A673 (cell line): ENCODE measurements around the gene PGLYRP1. TPM values are rescaled to one million over a fixed set of nuclear protein-coding genes. Genes with fewer than 3 reads are reported as not detected.

Experiments
- BruUV-seq: library from RNA; stranded (reverse); fragments of 400-500 nt; replicated peaks from 2 replicates; lab custom pipeline; 2021; lab: Mats Ljungman, UMichigan
- CTCF ChIA-PET: fragments of 300-600 bp; sonication (Branson Sonifier 250); formaldehyde crosslinking; loops from one replicate; lab custom pipeline; 2022; ENCODE audit warnings: antibody characterized with exemption; lab: Charles Lee
- POLR2A ChIA-PET: fragments of 300-600 bp; sonication (Branson Sonifier 250); formaldehyde crosslinking; loops from one replicate; lab custom pipeline; 2022; ENCODE audit warnings: antibody characterized with exemption; ENCODE audit not compliant: low non-redundant PET; lab: Charles Lee
- DNase-seq: peaks from one replicate; pipeline ENCODE4 v3.0.0-alpha.2; 2015; ENCODE audit warnings: low spot score
- H3K27ac ChIP-seq: fragments of 200-600 bp; sonication (generic); 2 replicates; pipeline ENCODE4 v1.5.1; 2016; ENCODE audit warnings: mixed run types, low read depth, mild to moderate bottlenecking, mixed read lengths, antibody characterized with exemption, low read length; ENCODE audit not compliant: poor library complexity, severe bottlenecking
- H3K27me3 ChIP-seq: fragments of 200-600 bp; sonication (generic); replicated peaks from 2 replicates; pipeline ENCODE4 v1.6.1; 2017; ENCODE audit warnings: mixed run types, low read depth, mild to moderate bottlenecking, mixed read lengths, antibody characterized with exemption, low read length; ENCODE audit not compliant: insufficient read depth, poor library complexity
- H3K36me3 ChIP-seq: fragments of 200-600 bp; sonication (generic); 2 replicates; pipeline ENCODE4 v1.6.1; 2016; ENCODE audit warnings: mixed run types, mild to moderate bottlenecking, mixed read lengths, antibody characterized with exemption, low read length; ENCODE audit not compliant: insufficient read depth, poor library complexity, severe bottlenecking
- H3K4me1 ChIP-seq: fragments of 200-600 bp; sonication (generic); 2 replicates; pipeline ENCODE4 v1.6.1; 2017; ENCODE audit warnings: mixed run types, mild to moderate bottlenecking, mixed read lengths, antibody characterized with exemption, low read length; ENCODE audit not compliant: insufficient read depth, poor library complexity, severe bottlenecking
- H3K4me3 ChIP-seq: fragments of 200-600 bp; sonication (generic); 2 replicates; pipeline ENCODE4 v1.5.1; 2016; ENCODE audit warnings: low read depth, mixed run types, mild to moderate bottlenecking, mixed read lengths, low read length; ENCODE audit not compliant: poor library complexity, severe bottlenecking
- H3K9me3 ChIP-seq: fragments of 200-600 bp; sonication (generic); 2 replicates; pipeline ENCODE4 v1.6.1; 2016; ENCODE audit warnings: mixed run types, low read depth, mild to moderate bottlenecking, mixed read lengths, antibody characterized with exemption, low read length; ENCODE audit not compliant: poor library complexity, severe bottlenecking
- CTCF ChIP-seq: fragments of 300-800, 200-600 bp; sonication (generic); conservative IDR thresholded peaks from 2 replicates; pipeline ENCODE4 v1.5.1; 2017; ENCODE audit warnings: low read depth, mild to moderate bottlenecking, antibody characterized with exemption, low read length, moderate library complexity, mixed read lengths
- EZH2 ChIP-seq: fragments of 200-600 bp; sonication (generic); IDR thresholded peaks from 2 replicates; pipeline ENCODE4 v1.6.1; 2017; ENCODE audit warnings: borderline replicate concordance, low read depth, mild to moderate bottlenecking, mixed read lengths, antibody characterized with exemption, low read length; ENCODE audit not compliant: poor library complexity, severe bottlenecking
- intact Hi-C: fragments of 100-400 bp; cut with micrococcal nuclease; formaldehyde crosslinking; loops from one replicate; pipeline ENCODE4 v1.10.0; 2022; ENCODE audit not compliant: unreplicated experiment
- total RNA-seq: library from RNA; stranded (reverse); gene quantifications from 2 replicates; pipeline ENCODE4 v1.2.3, GENCODE V29; 2021

The PGLYRP1 gene
- total RNA-seq, 1 experiment from 2014 or later, result not detected

- ChIA-PET POLR2A (no interaction called here), CTCF (interaction anchor here (0.6 kb wide), 2 partner anchors 8 to 569 kb away, joined by 5 to 6 read pairs; no protein-coding TSS in a partner anchor)
- Histone ChIP-seq H3K36me3 (no peaks in the 10 kb centered on the region), H3K27me3 (peaks cover 4% of the 10 kb centered on the region), H3K4me3 (no peak overlapping the region), H3K4me1 (no peaks in the 10 kb centered on the region), H3K9me3 (peaks cover 20% of the 10 kb centered on the region), H3K27ac (no peak overlapping the region)
- no TSS peak for BruUV-seq
- TF ChIP-seq EZH2, result no peak
- no peak for DNase-seq
- intact Hi-C loops, result no loop called here
Measured at GRCh38 chr19:46065486-46066071, 42.7 kb upstream of the PGLYRP1 start.

GRCh38 chr19:46063201-46063600 lies 40.3 kb upstream of the PGLYRP1 start:
- Histone ChIP-seq H3K4me3 (no peak overlapping the region), H3K4me1 (no peaks in the 10 kb centered on the region), H3K9me3 (peaks cover 24% of the 10 kb centered on the region), H3K36me3 (no peaks in the 10 kb centered on the region), H3K27ac (no peak overlapping the region), H3K27me3 (peaks cover 7% of the 10 kb centered on the region)
- ChIA-PET CTCF (no interaction called here), POLR2A (no interaction called here)
- intact Hi-C loops, result no loop called here
- TF ChIP-seq CTCF, result no peak
- no peak for TF ChIP-seq EZH2
- no TSS peak for BruUV-seq
- DNase-seq, result no peak

GRCh38 chr19:46060012-46060411 lies 37.2 kb upstream of the PGLYRP1 start:
- no peaks in the 10 kb centered on the region for H3K4me1 ChIP-seq
- BruUV-seq, result no TSS peak
- no peak overlapping the region for H3K27ac ChIP-seq
- TF ChIP-seq EZH2 (no peak), CTCF (no peak)
- intact Hi-C loops, result no loop called here
- DNase-seq, result no peak
- H3K9me3 ChIP-seq, result peaks cover 24% of the 10 kb centered on the region
- ChIA-PET POLR2A (no interaction called here), CTCF (no interaction called here)
- peaks cover 32% of the 10 kb centered on the region for H3K27me3 ChIP-seq
- H3K4me3 ChIP-seq, result no peak overlapping the region
- H3K36me3 ChIP-seq, result no peaks in the 10 kb centered on the region

- H3K9me3 ChIP-seq, result peaks cover 24% of the 10 kb centered on the region
- no peak for DNase-seq
- TF ChIP-seq CTCF, result no peak
- TF ChIP-seq EZH2, result no peak
- ChIA-PET CTCF (no interaction called here), POLR2A (no interaction called here)
- no peaks in the 10 kb centered on the region for H3K4me1 ChIP-seq
- H3K36me3 ChIP-seq, result no peaks in the 10 kb centered on the region
- no TSS peak for BruUV-seq
- peaks cover 44% of the 10 kb centered on the region for H3K27me3 ChIP-seq
- no peak overlapping the region for H3K27ac ChIP-seq
- H3K4me3 ChIP-seq, result no peak overlapping the region
- intact Hi-C loops, result no loop called here
Measured at GRCh38 chr19:46058778-46059177, 35.9 kb upstream of the PGLYRP1 start.
